SW480 (cell line): Measurements from ENCODE around the gene ATP5F1D.
A peak's percentile ranks its signal among the peaks of the same experiment; 100 is the strongest.
"Not testable (repeated sequence)": the region's sequence is repeated elsewhere in the genome, so short reads cannot be mapped to it uniquely, and the experiment has no call there.

Experiments used
- DNase-seq: peaks from one replicate; pipeline ENCODE4 v3.0.0-alpha.2; 2016; ENCODE audit warnings: low spot score

Gene ATP5F1D

GRCh38 chr19:1241417-1242095 is at the start of gene ATP5F1D:
Gene ATP5F1D (plus strand): TSS chr19:1241751. CDS start chr19:1241851, 100 bp downstream.
- peak; percentile 84 for DNase-seq

GRCh38 chr19:1199531-1199930 is 42.0 kb upstream of the ATP5F1D start:
- no peak for DNase-seq

DNA sequence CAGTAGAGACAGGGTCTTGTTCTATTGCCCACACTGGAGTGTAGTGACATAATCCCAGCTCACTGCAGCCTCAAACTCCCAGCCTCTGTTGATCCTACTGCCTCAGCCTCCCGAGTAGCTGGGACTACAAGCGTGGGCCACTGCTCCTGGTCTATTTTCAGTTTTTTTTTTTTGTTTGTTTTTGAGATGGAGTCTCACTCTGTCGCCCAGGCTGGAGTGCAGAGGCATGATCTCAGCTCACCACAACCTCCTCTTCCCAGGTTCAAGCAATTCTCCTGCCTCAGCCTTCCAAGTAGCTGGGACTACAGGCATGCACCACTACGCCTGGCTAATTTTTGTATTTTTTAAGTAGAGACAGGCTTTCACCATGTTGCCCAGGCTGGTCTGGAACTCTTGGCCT is 40.9 kb upstream of the ATP5F1D start:
- DNase-seq: not testable (repeated sequence)

GRCh38 chr19:1205114-1206099 is 36.1 kb upstream of the ATP5F1D start, which contains the start of gene STK11:
Gene STK11 (plus strand): TSS chr19:1205778. CDS start chr19:1206914, 1,136 bp downstream.
- peak; percentile 88 for DNase-seq

DNA sequence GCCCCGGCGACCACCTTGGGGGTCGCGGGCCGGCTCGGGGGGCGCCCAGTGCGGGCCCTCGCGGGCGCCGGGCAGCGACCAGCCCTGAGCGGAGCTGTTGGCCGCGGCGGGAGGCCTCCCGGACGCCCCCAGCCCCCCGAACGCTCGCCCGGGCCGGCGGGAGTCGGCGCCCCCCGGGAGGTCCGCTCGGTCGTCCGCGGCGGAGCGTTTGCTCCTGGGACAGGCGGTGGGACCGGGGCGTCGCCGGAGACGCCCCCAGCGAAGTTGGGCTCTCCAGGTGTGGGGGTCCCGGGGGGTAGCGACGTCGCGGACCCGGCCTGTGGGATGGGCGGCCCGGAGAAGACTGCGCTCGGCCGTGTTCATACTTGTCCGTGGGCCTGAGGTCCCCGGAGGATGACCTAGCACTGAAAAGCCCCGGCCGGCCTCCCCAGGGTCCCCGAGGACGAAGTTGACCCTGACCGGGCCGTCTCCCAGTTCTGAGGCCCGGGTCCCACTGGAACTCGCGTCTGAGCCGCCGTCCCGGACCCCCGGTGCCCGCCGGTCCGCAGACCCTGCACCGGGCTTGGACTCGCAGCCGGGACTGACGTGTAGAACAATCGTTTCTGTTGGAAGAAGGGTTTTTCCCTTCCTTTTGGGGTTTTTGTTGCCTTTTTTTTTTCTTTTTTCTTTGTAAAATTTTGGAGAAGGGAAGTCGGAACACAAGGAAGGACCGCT is 35.2 kb upstream of the ATP5F1D start:
- no peak for DNase-seq

GRCh38 chr19:1206864-1207450 is 34.6 kb upstream of the ATP5F1D start:
- no peak for DNase-seq

DNA sequence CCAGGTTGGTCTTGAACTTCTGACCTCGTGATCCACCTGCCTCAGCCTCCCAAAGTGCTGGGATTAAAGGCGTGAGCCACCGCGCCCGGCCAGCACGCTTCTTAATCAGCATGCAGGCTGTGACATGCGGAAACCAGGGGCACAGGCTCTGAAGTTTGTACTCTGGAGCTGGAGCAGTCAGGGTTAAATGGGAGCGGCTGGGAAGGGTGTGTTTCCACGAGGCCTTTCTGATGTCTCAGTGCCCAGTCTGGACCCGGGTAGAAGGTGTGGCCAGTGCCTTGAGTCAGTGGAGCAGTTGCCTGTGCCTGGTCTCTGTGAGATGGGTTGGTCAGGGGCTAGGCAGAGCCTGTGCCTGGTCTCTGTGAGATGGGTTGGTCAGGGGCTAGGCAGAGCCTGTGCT is 32.7 kb upstream of the ATP5F1D start:
- DNase-seq: not testable (repeated sequence)

GRCh38 chr19:1210227-1210538 is 31.4 kb upstream of the ATP5F1D start:
- no peak for DNase-seq

DNA sequence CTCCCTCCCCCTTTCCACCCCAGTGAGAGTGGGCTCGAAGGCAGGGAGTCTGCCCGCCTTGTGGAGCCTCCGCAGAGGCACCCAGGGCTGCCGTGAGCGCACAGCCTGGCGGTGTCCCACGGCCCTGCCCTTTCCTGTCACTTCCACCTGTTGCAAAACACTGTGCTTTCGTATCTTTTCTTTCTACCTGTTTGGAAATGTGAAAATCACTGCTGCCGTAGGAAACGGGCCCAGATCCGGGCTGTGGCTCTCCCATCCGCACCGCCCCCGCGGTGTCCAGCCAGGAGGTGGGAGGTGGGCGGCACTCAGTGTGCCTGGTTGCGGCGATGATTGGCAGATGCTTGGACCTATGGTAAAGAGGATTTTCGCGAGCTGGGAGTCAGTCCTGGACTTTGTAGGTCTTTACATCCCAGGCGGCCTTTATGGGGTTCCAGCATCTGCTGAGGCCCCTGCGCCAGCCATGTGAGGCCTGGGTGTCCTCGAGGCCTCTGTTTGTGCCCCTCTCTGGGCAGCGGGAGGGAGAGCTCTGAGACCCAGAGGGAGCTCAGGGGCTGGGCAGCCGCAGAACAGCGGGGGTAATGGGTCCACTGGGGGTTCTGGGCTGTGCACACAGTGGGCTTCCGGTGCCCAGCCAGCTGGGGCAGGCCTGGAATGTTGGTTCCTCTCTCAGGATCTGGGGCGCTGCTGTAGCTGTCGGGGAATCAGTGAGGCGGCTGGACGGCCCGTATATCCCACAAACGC is 29.9 kb upstream of the ATP5F1D start:
- DNase-seq: no peak

DNA sequence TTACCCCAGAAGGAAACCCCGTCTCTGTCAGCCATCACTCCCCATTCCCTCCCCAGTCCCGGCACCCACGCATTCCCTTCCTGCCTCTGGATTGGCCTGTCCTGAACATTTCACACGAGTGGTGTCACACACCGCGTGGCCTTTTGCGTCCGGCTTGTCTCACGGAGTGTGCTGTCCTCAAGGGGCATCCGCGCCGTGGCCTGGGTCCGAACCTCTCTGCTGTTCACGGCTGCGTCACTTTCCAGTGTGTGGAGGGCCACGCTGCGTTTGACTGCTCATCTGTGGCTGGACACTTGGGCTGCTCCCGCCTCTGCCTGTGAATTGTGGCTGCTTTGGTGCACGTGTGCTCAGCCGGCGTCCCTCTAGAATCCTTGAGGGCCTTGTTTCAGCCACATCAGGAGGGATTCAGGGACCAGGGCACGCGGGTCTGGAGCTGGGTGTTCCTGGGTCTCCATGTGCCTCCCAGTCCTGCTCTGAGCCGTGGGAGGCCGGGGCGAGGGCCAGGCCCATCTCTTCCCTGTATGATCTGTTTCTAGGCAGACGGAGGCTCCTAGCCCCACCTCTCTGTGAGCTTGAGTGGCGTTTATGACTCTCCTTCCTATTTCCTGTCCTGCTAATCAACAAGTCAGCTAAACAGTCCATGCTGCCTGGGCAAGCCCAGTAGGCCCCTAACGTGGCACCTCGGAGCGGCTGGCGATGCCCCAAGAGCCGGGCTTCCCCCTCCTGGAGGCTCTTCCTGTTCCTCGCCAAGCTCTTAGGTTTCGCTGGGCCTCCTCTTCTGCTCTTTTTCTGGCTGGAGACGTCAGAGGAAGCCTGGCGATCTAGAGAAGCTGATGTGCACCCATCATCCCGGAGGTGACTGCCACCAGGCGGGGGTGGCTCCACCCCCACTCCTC is 27.9 kb upstream of the ATP5F1D start:
- DNase-seq: no peak

- DNase-seq: no peak
These were observed 27.2 kb upstream of the ATP5F1D start for GRCh38 chr19:1214299-1214861.

- DNase-seq: no peak
These were observed 26.5 kb upstream of the ATP5F1D start for GRCh38 chr19:1214862-1215731.

GRCh38 chr19:1216756-1217155 is 24.8 kb upstream of the ATP5F1D start:
- DNase-seq: no peak

GRCh38 chr19:1217366-1217765 is 24.2 kb upstream of the ATP5F1D start:
- no peak for DNase-seq

DNA sequence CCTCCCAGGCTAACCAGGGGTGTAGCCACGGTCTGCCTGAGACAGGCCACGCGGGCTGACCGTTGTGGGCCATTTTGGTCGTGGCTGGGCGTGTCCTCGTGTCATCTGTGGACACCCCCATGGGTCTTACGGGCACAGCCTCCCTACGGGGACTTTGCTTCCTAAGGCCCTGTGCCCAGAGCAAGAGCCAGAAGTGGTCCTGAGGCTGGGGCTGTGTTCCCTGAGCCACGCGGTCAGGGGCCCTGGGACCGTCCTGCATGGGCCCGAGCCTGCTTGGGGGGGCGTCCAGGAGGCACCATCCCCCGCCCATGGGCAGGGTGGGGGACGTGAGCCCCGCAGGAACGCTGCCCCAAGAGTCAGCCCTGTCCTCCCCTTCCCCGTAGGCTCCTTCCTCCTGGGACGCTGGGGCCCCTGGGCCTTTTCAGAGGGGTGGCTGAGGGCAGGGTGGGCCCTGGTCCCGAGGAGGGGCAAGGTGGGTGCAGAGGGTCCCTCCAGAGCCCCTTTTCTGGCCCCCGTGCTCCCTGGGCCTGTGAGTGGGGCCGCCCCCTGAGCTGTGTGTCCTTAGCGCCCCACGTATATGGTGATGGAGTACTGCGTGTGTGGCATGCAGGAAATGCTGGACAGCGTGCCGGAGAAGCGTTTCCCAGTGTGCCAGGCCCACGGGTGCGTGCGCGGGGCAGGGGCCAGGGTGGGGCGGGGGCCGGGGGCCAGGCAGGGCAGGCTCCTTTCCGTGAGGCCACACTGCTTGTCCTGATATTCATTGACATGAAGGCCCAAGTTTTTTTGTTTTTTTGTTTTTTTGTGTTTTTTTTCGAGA is 22.6 kb upstream of the ATP5F1D start:
- no peak for DNase-seq

- no peak for DNase-seq
These were observed 21.6 kb upstream of the ATP5F1D start for GRCh38 chr19:1219786-1220476.

GRCh38 chr19:1220477-1220930 is 21.0 kb upstream of the ATP5F1D start:
- no peak for DNase-seq
